Endothelial cell of umbilical vein (primary cell): Measurements from ENCODE around the gene NR0B2. TPM values are rescaled to one million over a fixed set of nuclear protein-coding genes. Genes with fewer than 3 reads are reported as not detected.

Experiments
- BruUV-seq: library from RNA; stranded (reverse); fragments of 400-500 nt; replicated peaks from 2 replicates; lab custom pipeline; 2021; lab: Mats Ljungman, UMichigan
- CTCF ChIA-PET: fragments of 300-600, 350-600 bp; sonication (Branson Sonifier 250); formaldehyde crosslinking; loops from one replicate; lab custom pipeline; 2021; ENCODE audit warnings: antibody characterized with exemption, inconsistent platforms; lab: Charles Lee
- POLR2A ChIA-PET: fragments of 300-600, 350-600 bp; sonication (Branson Sonifier 250); formaldehyde crosslinking; loops from one replicate; lab custom pipeline; 2021; ENCODE audit warnings: antibody characterized with exemption, inconsistent platforms; lab: Charles Lee
- DNase-seq: peaks from one replicate; pipeline ENCODE4 v3.0.0-alpha.2; 2011; ENCODE audit warnings: low read depth, low spot score
- FAIRE-seq: peaks from 2 replicates; lab custom pipeline; 2011; peaks lifted over from hg19 to GRCh38; lab: Jason Lieb, UNC
- H2AFZ ChIP-seq: 2 replicates; pipeline ENCODE4 v1.6.0; 2012; ENCODE audit warnings: low read depth, low read length, control low read depth, inconsistent platforms
- H3K27ac ChIP-seq: 2 replicates; pipeline ENCODE4 v1.5.1; 2011; ENCODE audit warnings: low read depth, mild to moderate bottlenecking, control low read depth, low read length, moderate library complexity; ENCODE audit not compliant: insufficient read depth
- H3K27me3 ChIP-seq, 2 experiments: 2 replicates each; pipeline versions ENCODE4 v1.6.0 to v1.6.1; 2011; ENCODE audit warnings: low read length in 2 of 2, mixed read lengths in 1 of 2; ENCODE audit not compliant: control insufficient read depth in 2 of 2, insufficient read depth in 2 of 2
- H3K36me3 ChIP-seq, 2 experiments: 2 replicates in 1 of 2; 3 replicates in 1 of 2; pipeline ENCODE4 v1.5.1; 2011; ENCODE audit warnings: low read length in 2 of 2, mild to moderate bottlenecking in 1 of 2, moderate library complexity in 1 of 2; ENCODE audit not compliant: control insufficient read depth in 2 of 2, insufficient read depth in 2 of 2; ENCODE audit errors: extremely low read depth in 1 of 2
- H3K4me1 ChIP-seq: 3 replicates; pipeline ENCODE4 v1.5.1; 2011; ENCODE audit warnings: mild to moderate bottlenecking, low read length; ENCODE audit not compliant: control insufficient read depth, insufficient read depth; ENCODE audit errors: extremely low read depth
- H3K4me2 ChIP-seq: 2 replicates; pipeline ENCODE4 v1.6.1; 2011; ENCODE audit warnings: low read length, control low read depth, mixed read lengths; ENCODE audit not compliant: insufficient read depth
- H3K4me3 ChIP-seq, 3 experiments: fragments of 200-600 bp in 1 of 3; sonication (generic), shearing (Covaris generic) in 1 of 3; replicated peaks in 1 of 3; 2 replicates each; pipeline ENCODE4 v1.5.1; 2011 to 2016; ENCODE audit warnings: control low read depth in 3 of 3, low read length in 3 of 3, mild to moderate bottlenecking in 2 of 3, inconsistent platforms in 1 of 3, low read depth in 1 of 3, moderate library complexity in 1 of 3; ENCODE audit not compliant: insufficient read depth in 1 of 3
- H3K79me2 ChIP-seq: 2 replicates; pipeline ENCODE4 v1.6.0; 2012; ENCODE audit warnings: low read length, inconsistent platforms; ENCODE audit not compliant: control insufficient read depth, insufficient read depth
- H3K9ac ChIP-seq: replicated peaks from 2 replicates; pipeline ENCODE3; 2011; ENCODE audit warnings: low read length, control low read depth; ENCODE audit not compliant: insufficient read depth; ENCODE audit errors: extremely low read depth
- H3K9me1 ChIP-seq: replicated peaks from 3 replicates; pipeline ENCODE4 v1.6.0; 2011; ENCODE audit warnings: mild to moderate bottlenecking, low read length; ENCODE audit not compliant: control insufficient read depth, insufficient read depth; ENCODE audit errors: extremely low read depth
- H3K9me3 ChIP-seq: replicated peaks from 2 replicates; pipeline ENCODE4 v1.5.1; 2012; ENCODE audit warnings: low read length, inconsistent platforms; ENCODE audit not compliant: control insufficient read depth, insufficient read depth
- H4K20me1 ChIP-seq: replicated peaks from 2 replicates; pipeline ENCODE3; 2011; ENCODE audit warnings: mild to moderate bottlenecking, low read length; ENCODE audit not compliant: control insufficient read depth, insufficient read depth; ENCODE audit errors: extremely low read depth
- CTCF ChIP-seq, 2 donors: IDR thresholded peaks; 1 replicate in 1 of 2; 2 replicates in 1 of 2; pipeline ENCODE4 v1.5.1; 2011; ENCODE audit warnings: low read length in 2 of 2, mild to moderate bottlenecking in 2 of 2, moderate library complexity in 2 of 2, control low read depth in 1 of 2, inconsistent platforms in 1 of 2, low read depth in 1 of 2; ENCODE audit not compliant: insufficient read depth in 1 of 2; ENCODE audit errors: extremely low read depth in 1 of 2
- EZH2 ChIP-seq: IDR thresholded peaks from 2 replicates; pipeline ENCODE4 v1.6.1; 2012; ENCODE audit warnings: borderline replicate concordance, low read depth, mild to moderate bottlenecking, moderate library complexity, low read length, inconsistent platforms; ENCODE audit not compliant: severe bottlenecking
- FOS ChIP-seq: IDR thresholded peaks from 2 replicates; pipeline ENCODE4 v1.6.1; 2011; ENCODE audit warnings: mild to moderate bottlenecking, low read length, moderate library complexity, borderline replicate concordance; ENCODE audit not compliant: insufficient read depth
- GATA2 ChIP-seq: IDR thresholded peaks from 2 replicates; pipeline ENCODE4 v1.7.0; 2011; ENCODE audit warnings: low read depth, mild to moderate bottlenecking, moderate library complexity, mixed read lengths, low read length; ENCODE audit not compliant: insufficient read length, insufficient read depth
- JUN ChIP-seq: IDR thresholded peaks from 2 replicates; pipeline ENCODE4 v1.6.1; 2011; ENCODE audit warnings: borderline replicate concordance, low read depth; ENCODE audit not compliant: insufficient read length, insufficient read depth
- MYC ChIP-seq: IDR thresholded peaks from one replicate; pipeline ENCODE4 v1.6.1; 2011; ENCODE audit warnings: mild to moderate bottlenecking, low read depth, low read length
- POLR2A ChIP-seq: IDR thresholded peaks from 2 replicates; pipeline ENCODE4 v1.6.1; 2012; ENCODE audit warnings: low read depth, mild to moderate bottlenecking, control low read depth, low read length
- POLR2AphosphoS5 ChIP-seq: IDR thresholded peaks from 2 replicates; pipeline ENCODE4 v1.6.1; 2012; ENCODE audit warnings: low read depth, mild to moderate bottlenecking, control low read depth, low read length, moderate library complexity; ENCODE audit not compliant: insufficient read depth
- dilution Hi-C: fragments of 300-500 bp; cut with MboI; formaldehyde crosslinking; loops from one replicate; pipeline ENCODE4 v1.15.0; 2019; ENCODE audit warnings: low sequenced_read_pairs; ENCODE audit not compliant: extremely low pct_ligation_motif_present
- intact Hi-C: fragments of 100-400 bp; cut with micrococcal nuclease; formaldehyde crosslinking; loops from one replicate; pipeline ENCODE4 v1.10.0; 2022
- polyA plus RNA-seq, 4 experiments: library from polyadenylated mRNA; depleted of rRNA in 3 of 4; stranded (reverse) in 3 of 4; unstranded in 1 of 4; fragments of >200 nt; gene quantifications; 2 replicates each; pipeline versions ENCODE4 v1.2.1 to v1.2.3, GENCODE V29; 2011 to 2012; ENCODE audit warnings: missing spikeins in 1 of 4
- total RNA-seq: library from RNA; stranded (reverse); gene quantifications from 2 replicates; pipeline ENCODE4 v1.2.3, GENCODE V29; 2021
- TF ChIP-seq, protein P1 (sequence below): IDR thresholded peaks from 2 replicates; pipeline ENCODE4 v1.6.1; 2011; ENCODE audit not compliant: insufficient read depth, insufficient read length

NR0B2 gene
- total and polyA plus RNA-seq, 2 donors (not counting 3 experiments of a cell fraction or from before 2014, with no cell fraction given), result not detected

DNA sequence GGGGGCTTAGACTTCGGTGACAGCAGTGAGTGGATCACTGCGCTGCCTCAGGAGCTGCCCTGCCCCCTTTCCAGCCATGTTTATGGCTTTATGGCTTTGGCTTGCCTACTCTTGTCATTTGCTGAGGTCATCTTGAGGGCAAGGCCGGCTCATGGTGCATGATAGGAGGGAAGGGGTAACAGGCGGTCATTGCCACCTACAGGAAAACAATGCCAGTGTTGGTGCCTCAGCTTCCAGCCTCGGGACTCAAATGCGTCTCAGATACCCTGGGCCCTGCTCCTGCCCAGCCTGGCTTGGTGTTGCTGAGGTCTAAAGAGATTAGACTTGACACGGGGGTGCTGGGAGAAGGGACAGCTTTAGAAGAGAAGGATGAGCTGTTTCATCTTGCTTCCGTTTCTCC, 32.0 kb upstream of the NR0B2 start:
- ChIA-PET POLR2A (no interaction called here), CTCF (no interaction called here)

More for the DNA sequence above, 32.0 kb upstream of the NR0B2 start:
- BruUV-seq, result no TSS peak
- H3K36me3 ChIP-seq, result peaks cover 14 to 41% of the 10 kb centered on the region in 2 experiments
- H3K79me2 ChIP-seq, result no peaks in the 10 kb centered on the region
- TF ChIP-seq POLR2A (no peak), FOS (no peak), GATA2 (no peak), MYC (no peak), POLR2AphosphoS5 (no peak), JUN (no peak), CTCF (IDR thresholded peaks at IDR 0.05; ENCODE audit: extremely low read depth in 1 of 2, insufficient read depth in 1 of 2, low read depth in 1 of 2, low read length in 2 of 2) (no peak), EZH2 (no peak)
- TF ChIP-seq, protein P1, sequence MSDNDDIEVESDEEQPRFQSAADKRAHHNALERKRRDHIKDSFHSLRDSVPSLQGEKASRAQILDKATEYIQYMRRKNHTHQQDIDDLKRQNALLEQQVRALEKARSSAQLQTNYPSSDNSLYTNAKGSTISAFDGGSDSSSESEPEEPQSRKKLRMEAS, result no peak
- no peak overlapping the region for H3K4me2 ChIP-seq
- DNase-seq, result no peak
- dilution Hi-C loops (no loop called here), intact Hi-C loops (no loop called here)
- no peak overlapping the region for H3K9ac ChIP-seq
- no peaks in the 10 kb centered on the region for H3K9me3 ChIP-seq
- no peak overlapping the region for H2AFZ ChIP-seq
- H4K20me1 ChIP-seq, result no peaks in the 10 kb centered on the region
- H3K9me1 ChIP-seq, result no peaks in the 10 kb centered on the region
- H3K27me3 ChIP-seq, result no peaks in the 10 kb centered on the region
- FAIRE-seq, result no peak
- H3K4me1 ChIP-seq, result peaks cover 8% of the 10 kb centered on the region
- H3K27ac ChIP-seq, result no peak overlapping the region
- no peak overlapping the region for H3K4me3 ChIP-seq
